ENCODE data around the gene COA1. TPM values are rescaled to one million over a fixed set of nuclear protein-coding genes. Genes with fewer than 3 reads are reported as not detected.
"Not testable (repeated sequence)": the region's sequence is repeated elsewhere in the genome, so short reads cannot be mapped to it uniquely, and the experiment has no call there.

Gene COA1
- total RNA-seq, 1 donor from 2014 or later, result 102 TPM

GRCh38 chr7:43735802-43736603 is 6.7 kb upstream of the COA1 start:
- Mint-ChIP-seq H3K4me1 (no peaks in the 10 kb centered on the region), H3K36me3 (ENCODE audit: low read depth) (no peaks in the 10 kb centered on the region), H3K9me3 (no peaks in the 10 kb centered on the region), H3K27me3 (ENCODE audit: low read depth) (peaks cover 24% of the 10 kb centered on the region), H3K27ac (ENCODE audit: unreplicated experiment) (no peak overlapping the region), H3K4me3 (no peak overlapping the region)
- DNase-seq (ENCODE audit: low read depth, low spot score), result no peak
- no peak for TF ChIP-seq CTCF (conservative IDR thresholded peaks at IDR 0.05)

GRCh38 chr7:43735403-43735801 is 6.1 kb upstream of the COA1 start:
- Mint-ChIP-seq H3K27ac (ENCODE audit: unreplicated experiment) (no peak overlapping the region), H3K27me3 (ENCODE audit: low read depth) (peaks cover 25% of the 10 kb centered on the region), H3K4me3 (no peak overlapping the region), H3K9me3 (no peaks in the 10 kb centered on the region), H3K4me1 (peaks cover under 1% of the 10 kb centered on the region), H3K36me3 (ENCODE audit: low read depth) (no peaks in the 10 kb centered on the region)
- no peak for DNase-seq (ENCODE audit: low read depth, low spot score)
- TF ChIP-seq CTCF (conservative IDR thresholded peaks at IDR 0.05), result no peak

GRCh38 chr7:43734575-43735332 is 5.4 kb upstream of the COA1 start:
- not testable (repeated sequence) for DNase-seq (ENCODE audit: low read depth, low spot score); H3K4me1 Mint-ChIP-seq; H3K27ac Mint-ChIP-seq (ENCODE audit: unreplicated experiment); H3K9me3 Mint-ChIP-seq; H3K36me3 Mint-ChIP-seq (ENCODE audit: low read depth); H3K4me3 Mint-ChIP-seq
- peaks cover 25% of the 10 kb centered on the region for H3K27me3 Mint-ChIP-seq (ENCODE audit: low read depth)

GRCh38 chr7:43731494-43731893 is 2.2 kb upstream of the COA1 start:
- not testable (repeated sequence) for DNase-seq (ENCODE audit: low read depth, low spot score); H3K36me3 Mint-ChIP-seq (ENCODE audit: low read depth); H3K9me3 Mint-ChIP-seq; H3K27ac Mint-ChIP-seq (ENCODE audit: unreplicated experiment)
- Mint-ChIP-seq H3K4me1 (peaks cover 25% of the 10 kb centered on the region), H3K4me3 (peak overlapping the region; percentile 98), H3K27me3 (ENCODE audit: low read depth) (peaks cover 22% of the 10 kb centered on the region)

GRCh38 chr7:43729924-43730248 is 563 bp upstream of the COA1 start:
- H3K9me3 Mint-ChIP-seq, result no peaks in the 10 kb centered on the region
- peaks cover 22% of the 10 kb centered on the region for H3K27me3 Mint-ChIP-seq (ENCODE audit: low read depth)
- H3K36me3 Mint-ChIP-seq (ENCODE audit: low read depth), result peaks cover 7% of the 10 kb centered on the region
- H3K4me3 Mint-ChIP-seq, result peak overlapping the region; percentile 98
- no peak for TF ChIP-seq CTCF (conservative IDR thresholded peaks at IDR 0.05)
- H3K4me1 Mint-ChIP-seq, result peaks cover 31% of the 10 kb centered on the region
- peak overlapping the region; percentile 91 for H3K27ac Mint-ChIP-seq (ENCODE audit: unreplicated experiment)
- no peak for DNase-seq (ENCODE audit: low read depth, low spot score)

- peaks cover 31% of the 10 kb centered on the region for H3K4me1 Mint-ChIP-seq
- TF ChIP-seq CTCF (conservative IDR thresholded peaks at IDR 0.05), result peak; percentile 17
- peaks cover 9% of the 10 kb centered on the region for H3K36me3 Mint-ChIP-seq (ENCODE audit: low read depth)
- peak overlapping the region; percentile 98 for H3K4me3 Mint-ChIP-seq
- no peak for DNase-seq (ENCODE audit: low read depth, low spot score)
- no peak overlapping the region for H3K27ac Mint-ChIP-seq (ENCODE audit: unreplicated experiment)
- peaks cover 14% of the 10 kb centered on the region for H3K27me3 Mint-ChIP-seq (ENCODE audit: low read depth)
- no peaks in the 10 kb centered on the region for H3K9me3 Mint-ChIP-seq
Observed at GRCh38 chr7:43727494-43727893, 1.8 kb downstream of the COA1 start.

Measured in neural crest cell (in vitro differentiated cells).